ENCODE results near the gene VWC2L.
A peak's percentile ranks its signal among the peaks of the same experiment; 100 is the strongest.

Gene VWC2L

DNA sequence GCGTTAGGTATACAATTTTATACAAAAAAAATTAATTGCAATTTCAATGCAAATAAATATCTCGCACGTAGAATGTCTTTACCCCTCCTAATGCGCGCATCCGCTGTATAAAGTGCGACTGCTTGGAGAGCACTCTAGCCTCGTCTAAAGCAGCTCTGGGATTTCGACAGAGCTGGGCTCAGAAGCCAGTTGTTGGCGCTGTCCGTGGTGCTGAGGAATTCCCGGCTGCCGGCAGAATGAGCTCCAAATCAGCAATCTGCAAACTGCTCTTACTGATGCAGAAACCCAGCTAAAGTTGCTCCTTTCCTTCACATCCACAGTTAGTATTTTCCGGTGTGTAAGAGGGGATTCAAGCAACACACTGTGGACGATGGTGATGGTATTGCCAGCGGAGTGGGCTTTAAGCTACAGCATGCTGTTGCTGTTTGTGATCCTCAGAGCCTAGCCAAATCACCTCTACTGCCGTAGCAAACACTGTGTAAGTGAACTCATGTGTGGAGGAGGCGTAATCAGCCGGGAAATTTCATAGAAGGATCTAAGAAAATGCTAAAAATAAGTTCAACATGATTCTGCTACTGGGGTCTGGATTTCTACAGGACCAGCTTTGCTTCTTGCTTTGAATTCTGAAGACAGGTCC lies at the start of gene VWC2L:
Gene VWC2L (plus strand): TSS at position 137 of the 637 bp plus-strand sequence. CDS start 3,140 bp downstream, outside the sequence.
- peak; percentile 81 for DNase-seq

DNA sequence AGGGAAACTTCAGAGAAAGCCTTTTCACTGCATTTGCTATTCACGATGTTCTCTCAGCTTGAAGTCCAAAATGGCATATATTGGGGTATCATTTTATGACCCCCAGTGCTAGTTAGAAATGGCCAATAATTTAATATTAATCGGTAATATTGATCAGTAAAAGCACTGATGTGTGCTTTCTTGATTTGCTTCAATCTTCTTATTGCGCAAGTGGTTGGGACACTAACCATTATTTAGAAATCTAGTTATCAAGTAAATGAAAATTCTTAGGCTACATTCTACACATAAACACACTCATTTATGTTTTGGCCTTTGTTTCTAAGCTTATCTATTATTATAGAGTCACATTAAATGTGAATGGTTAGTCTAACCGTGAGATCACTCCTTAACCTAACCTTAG lies 49.7 kb upstream of the VWC2L start:
- no peak for DNase-seq

DNA sequence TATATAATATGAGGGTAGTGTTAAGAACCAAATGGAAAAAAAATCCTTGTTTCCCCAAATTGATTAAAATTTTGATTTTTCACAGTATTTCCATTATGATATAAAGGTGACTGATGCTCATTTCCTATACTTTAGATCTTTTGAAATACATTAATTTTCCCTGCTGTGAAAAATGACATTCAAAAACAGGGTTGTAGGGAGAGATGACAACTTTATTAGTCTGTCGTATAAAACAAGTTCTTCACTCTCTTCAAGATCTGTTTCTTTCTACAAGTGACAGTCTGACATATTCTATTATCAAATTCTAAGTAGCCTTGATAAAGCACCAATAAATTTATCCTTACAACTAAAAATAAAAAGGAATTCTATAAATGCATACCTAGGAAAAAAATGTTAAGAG lies 45.3 kb upstream of the VWC2L start:
- no peak for DNase-seq

DNA sequence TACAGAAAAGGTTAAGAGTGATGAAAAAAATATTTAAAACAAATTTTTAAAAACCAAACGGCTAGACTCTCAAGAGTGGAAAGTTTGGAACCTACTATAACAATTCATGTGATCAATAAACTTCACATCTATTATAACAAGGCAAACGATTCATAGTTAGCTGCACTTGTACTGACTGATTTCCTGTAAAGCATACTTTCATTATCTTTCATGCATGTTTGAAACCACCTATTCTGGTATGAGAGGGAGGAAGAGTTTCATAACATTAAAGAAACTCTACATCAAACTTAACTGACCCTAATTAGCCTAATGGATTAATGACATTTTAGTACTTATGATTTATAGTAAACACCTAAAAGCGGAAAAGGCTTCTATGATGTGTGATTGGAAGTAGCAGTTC lies 43.7 kb upstream of the VWC2L start:
- no peak for DNase-seq

DNA sequence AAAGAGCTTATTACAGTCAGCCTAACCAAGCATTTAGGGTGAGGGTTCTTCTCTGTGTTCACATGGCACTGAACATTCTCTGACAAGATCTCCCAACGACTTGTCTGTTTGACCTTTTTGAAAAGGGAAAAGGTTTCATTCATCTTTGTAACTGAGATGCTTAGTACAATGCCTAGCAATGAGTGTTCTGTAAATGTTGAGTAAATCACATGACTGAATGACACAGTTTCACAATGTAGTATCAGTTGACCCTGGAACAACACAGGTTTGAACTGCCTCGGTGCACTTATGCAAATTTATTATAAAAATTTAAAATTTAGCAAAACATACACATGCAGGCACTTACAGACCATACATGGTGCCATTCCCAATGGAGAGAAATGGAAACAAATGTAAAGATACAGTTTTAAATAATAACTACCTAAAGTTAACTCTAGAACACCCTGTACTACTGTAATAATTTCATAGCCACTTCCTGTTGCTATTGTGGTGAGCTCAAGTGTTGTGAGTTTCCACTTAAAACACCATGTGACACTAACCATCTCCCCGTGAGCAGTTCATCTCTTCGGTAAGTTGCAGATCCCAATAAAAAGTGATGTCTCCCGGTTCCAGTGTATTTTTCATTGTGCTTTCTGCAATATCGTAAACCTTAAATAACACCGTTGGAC lies 34.1 kb upstream of the VWC2L start:
- DNase-seq, result no peak

DNA sequence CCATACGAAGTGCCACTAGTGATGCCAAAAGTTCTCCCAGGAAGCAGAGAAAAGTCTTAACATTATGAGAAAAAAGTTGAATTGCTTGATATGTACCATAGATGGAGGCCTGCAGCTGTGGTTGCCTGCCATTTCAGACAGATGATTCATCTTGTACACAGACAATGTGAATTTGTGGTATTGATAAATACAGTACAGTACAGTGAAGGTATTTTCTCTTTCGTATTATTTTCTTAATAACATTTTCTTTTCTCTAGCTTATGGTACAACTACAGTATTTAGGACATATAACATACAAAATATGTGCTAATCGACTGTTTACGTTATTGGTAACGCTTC lies 33.6 kb upstream of the VWC2L start:
- DNase-seq, result no peak

DNA sequence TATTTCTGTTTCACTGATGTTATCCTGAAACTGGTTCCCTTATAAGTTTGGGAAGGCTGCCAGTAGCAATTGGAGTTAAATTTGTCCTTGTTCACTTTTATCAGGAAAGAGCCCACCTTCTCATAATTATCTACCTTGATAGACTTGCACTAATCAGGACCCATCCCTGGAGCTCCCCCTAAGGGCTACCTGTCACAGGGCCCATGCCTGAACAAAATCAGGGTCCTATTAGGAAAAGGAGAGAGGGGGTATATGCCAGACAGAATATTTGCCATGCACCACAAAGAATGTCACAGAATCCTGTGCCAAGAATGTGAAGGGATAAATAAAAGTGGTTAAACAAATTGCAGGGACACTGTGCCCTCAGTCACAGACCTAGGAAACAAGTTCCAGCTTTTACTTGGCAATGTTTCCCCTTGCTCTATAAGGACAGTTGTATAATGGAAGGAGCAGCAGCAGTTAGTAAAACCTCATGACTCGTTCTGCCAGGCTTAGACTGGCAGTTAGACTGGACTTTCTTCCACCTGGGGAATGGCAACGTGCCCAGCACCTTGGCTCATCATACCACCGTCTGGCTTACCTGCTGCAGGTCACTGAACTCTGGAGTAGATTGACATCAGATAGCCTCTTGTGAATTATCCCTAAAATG lies 32.3 kb upstream of the VWC2L start:
- DNase-seq, result no peak

DNA sequence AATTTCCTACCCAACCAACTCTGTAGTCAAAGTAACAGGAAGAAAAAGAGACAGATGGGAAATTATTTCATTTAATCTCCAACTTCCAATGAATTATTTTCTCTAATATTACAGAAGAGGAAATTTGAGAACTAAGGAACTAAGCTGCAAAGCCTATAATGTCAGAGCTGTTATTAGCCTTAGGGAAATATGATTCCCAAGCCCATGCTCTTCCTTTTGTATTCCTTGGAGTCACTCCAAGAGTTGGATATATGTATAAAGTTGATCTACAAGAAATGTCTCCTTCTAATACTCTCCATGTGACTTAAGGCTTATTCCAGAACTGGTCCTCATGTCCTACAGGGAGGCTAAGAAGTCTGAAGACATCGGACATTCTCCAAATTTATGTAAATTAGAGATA lies 31.6 kb upstream of the VWC2L start:
- no peak for DNase-seq

DNA sequence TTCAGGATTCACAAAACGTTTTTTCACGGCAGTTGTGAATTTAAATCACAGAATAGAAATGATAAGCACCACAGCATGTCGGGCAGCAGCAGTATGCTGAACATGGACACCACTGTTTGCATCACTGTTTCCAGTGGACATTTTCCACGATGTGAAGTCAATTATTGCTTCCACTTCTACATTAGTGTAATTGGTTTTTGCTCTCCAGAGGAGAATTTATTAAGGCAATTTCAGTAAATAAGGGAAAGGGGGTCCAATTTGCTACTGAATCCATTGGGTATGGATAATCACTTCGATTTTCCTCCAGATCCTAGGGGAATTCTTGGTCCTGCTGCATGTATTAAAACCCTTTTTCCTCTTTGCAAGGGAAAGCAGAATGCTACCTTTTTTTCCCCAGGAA lies 30.2 kb upstream of the VWC2L start:
- DNase-seq, result no peak

DNA sequence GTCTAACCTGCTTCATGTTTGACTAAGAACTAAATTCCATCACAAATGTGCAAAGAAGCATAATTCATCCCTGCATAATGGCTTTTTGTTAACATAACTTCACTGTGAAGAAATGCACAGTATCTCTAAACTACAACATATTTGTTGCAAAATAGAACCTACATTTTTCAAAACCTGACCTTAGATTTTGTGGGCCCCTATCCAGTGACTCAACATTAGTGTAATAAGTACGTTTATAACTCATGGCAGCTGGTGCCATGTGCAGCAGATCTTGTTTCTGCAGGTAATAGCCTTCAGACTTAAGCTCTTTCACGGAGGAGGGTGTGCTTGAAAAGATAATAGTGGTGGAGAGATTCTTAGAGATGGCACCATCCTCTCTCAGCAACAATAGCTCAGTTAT lies 28.6 kb upstream of the VWC2L start:
- no peak for DNase-seq

DNA sequence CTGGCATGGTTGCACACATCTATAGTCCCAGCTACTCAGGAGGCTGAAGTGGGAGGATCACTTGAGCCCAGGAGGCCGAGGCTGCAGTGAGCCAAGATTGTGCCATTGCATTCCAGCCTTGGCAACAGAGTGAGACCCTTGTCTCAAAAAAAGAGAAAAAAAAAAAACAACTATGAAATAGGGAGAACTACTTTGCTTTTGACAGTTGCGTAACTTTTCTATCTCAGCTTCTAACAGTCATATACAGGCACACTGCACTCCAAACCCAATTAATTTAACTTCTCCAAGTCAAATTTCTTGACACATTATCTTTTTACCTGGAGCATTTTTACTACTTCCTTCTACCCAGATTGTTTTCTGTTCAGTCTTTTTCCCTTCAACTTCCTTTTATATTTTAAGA lies 24.1 kb upstream of the VWC2L start:
- DNase-seq, result no peak

DNA sequence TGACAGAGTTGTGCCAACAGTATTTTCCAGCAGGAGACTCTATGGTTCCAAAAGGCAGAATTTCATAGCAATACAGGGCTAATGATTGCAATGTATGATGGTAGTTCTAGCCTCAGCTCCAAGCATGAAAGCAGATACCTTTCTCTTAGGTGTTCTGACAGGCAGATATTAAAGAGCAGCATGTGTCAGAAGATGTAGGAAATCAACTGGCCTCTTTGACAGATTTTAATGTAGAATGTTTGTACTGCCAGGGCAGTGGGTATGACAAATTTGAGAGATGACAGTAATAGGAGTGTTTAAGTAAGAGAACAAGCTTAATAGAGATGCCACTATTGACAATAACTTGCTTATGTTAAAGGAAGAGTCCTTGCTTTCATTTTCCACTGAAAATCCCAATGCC lies 21.5 kb upstream of the VWC2L start:
- DNase-seq, result no peak

DNA sequence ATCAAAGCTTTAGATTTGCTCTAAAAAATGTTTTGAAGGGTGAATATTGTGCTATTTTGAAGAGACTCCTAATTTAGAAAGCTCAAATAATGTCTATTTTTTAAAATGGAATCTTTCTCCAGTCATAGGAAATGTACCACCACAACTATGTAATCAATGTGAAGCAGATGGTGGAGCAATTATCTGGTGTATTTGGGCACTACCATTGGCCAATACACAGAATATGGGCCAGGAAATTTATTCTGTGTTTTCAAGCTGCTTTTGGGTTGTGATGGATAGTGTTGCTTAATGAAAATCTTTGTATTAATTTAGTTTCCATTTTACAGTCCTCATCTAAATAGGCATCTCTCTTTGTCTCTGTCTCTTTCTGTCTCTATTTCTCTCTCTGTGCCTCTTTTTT lies 17.1 kb upstream of the VWC2L start:
- no peak for DNase-seq

DNA sequence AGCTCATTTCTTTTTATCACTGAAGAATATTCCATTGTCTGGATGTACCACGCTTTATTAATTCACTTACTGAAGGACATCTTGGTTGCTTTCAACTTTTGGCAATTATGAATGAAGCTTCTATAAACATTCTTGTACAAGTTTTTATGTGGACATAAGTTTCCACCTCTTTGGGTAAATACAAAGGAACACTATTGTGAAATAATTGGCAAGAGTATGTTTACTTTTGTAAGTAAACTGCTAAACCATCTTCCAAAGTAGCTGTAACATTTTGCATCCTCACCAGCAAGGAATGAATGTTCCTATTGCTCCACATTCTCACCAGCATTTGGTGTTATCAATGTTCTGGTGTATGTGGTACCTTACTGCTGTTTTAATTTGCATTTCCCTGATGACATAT lies 15.8 kb upstream of the VWC2L start:
- no peak for DNase-seq

DNA sequence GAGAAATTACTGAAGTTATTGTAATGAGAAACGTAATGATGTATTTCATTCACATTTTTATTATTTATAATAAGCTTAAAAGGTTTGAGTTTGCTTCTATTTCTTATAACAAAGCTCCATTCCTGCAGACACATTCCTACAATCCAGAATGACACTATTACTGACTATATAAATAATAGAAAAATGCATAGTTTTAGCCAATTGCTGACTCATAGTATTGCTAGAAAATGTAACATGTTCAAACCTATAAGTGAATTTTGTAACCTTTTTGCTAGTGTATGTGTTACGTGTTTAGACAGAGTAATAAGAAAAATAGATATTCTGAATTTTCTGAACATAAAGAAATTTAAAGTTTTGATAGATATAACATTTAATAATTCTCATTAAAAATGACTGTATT lies 9.3 kb upstream of the VWC2L start:
- no peak for DNase-seq

DNA sequence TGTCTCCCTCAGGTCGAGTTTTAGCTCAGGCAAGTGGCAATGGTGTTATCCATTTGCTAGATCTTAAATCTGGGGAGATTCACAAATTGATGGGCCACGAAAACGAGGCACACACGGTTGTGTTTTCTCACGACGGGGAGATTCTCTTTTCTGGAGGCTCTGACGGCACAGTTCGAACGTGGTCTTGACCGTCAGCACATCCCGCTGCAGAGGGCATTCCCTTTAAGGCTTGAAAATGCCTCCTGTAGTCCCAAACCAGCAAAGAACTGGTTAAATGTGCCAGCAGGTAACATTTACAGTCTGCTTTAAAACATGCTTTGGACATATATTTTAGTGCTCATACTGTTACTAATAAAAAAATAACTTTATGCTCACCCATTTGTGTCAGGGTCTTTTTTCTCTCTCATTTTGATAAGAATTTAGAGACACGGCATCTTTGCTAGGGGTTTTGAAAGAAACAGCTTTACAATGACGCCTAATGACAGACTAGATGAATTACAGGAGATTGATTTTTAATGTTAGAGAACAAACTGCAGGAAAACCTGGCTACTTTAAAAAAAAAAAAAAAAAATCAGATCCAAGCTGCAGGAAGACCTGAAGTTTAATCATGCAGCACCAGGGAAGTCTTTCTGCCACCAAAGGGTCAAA lies 602 bp upstream of the VWC2L start:
- no peak for DNase-seq

DNA sequence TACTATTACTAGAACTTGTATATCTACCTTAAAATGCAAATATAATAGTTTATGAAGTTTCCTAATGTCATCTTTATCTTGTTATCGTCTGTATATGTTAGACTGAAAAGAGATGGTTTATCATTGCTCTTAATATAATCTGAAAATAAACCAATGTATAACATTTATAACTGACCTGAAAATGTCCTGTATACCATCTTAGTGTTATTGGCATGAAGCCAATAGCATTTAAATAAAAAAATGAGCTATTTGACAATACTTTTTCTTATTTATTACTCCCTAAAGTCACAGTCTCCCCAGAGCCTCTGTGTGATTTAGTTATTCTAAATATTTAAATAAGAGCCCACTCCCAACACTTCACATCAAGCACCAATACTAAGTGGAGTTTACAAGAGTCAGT lies 1.8 kb downstream of the VWC2L start:
- DNase-seq, result no peak

DNA sequence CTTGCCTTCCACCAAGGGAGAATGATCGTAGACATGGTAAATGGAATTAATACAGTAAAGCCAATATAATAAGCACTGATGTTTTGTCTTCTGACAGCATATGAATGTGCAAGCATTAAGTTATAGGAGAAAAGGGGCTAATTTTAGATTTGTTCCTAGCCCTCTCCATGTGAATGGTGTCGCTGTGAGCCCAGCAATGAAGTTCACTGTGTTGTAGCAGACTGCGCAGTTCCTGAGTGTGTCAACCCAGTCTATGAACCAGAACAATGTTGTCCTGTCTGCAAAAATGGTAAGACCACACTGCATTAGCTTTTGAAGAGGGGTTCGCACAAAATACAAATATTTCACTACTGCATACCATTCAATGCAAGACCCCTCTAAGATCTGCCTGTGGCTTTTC lies 25.6 kb downstream of the VWC2L start:
- DNase-seq, result no peak

DNA sequence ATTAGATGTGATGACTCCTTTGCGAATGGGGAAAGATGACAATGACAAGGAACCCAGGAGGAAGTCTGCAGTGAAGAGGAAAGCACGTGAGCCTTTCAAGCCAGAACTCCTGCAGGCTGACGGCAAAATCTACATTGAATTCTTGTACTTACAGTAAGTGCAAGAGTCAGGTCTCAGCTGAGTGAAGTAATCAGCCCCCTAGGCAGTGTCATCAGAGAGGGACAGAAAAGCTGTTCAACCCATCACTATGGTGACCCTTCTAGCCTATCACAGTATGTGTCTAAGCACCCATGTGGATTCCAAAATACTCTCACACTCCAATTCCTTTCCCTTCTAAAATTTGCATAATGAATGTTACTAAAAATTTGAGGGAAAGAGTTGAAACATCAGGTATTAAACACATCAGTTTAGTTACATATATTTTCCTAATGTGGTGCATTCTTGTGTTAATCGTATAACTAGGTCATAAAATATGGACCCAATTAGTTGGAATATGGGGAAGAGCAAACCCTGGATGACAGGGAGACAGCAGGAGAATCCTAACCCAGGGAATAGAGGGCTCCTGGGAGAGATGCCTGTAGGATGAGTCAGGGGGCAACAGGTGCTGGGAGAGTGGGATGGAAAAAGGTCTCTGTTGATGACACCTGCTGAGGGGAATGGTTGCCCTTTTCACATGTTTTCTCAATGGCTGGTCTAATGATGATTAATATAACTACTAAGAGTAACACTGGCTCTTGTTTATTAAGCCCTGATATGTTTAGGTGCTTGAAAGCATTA lies 39.5 kb downstream of the VWC2L start:
- no peak for DNase-seq

DNA sequence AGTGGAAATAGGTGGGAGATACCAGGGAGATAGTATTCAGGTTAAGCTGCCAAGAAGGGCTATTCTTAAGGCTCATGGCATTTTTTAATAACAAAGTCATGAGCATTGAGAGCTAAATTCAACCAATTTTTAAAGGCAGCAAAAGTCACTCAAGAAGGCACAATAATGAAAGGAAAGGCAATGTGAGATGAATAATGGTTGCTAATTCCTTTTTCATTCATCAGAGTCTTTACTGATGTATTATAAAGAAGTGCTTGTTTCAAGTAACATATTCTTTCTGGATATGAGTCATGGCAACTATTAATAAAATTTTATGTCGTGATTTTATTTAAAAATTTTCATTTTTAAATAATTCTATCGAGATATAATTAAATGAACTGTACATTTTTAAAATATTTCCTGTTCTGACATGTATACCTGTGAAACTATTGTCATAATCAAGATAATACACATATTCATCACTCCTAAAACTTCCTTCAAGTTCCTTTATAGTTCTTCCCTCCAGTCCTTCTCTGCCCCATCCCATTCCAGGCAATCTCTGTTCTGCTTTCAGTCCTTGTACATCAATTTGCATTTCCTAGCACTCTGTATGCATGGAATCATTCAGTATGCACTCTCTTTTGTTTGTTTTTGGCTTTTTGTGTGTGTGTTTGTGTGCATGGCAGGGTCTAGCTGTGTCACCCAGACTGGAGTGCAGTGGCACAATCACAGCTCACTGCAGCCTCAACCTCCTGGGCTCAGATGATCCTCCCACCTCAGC lies 40.8 kb downstream of the VWC2L start:
- DNase-seq, result no peak

DNA sequence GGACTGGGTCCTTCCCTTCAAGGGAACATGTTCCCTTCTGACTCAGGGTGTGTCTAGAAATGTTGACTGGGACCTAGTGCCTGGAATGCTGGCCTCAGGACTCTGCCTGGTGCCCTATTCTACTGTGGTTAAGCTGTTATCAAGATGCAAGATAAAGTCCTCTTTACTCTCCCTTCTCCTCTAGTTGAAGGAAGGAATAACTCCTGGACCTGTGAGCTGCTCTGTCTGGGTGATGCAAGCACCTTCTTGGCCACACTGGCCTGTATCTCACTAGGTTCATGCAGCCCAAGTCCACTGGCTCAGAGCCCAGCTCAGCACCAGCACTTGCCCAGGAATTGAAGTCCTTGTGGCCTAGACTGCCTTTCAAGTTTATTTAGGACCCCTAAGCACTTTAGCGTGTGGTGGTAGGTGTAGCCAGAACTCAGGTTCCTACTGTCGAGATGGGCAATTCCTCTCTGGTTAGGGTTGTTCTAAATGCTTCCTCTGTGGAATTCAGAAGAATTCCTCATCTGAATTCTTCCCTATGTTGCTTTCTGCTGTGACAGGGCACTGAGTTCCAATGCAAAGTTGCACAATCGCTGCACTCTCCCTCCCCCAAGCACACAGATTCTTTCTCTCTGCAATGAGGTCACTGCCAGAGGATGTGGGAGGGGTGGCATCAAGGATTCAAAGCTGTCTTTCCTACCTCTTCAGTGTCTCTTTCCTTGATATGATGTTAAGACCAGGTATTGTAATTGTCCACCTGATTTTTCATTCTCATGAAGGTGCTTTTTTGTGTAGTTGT lies 54.7 kb downstream of the VWC2L start:
- DNase-seq, result no peak

DNA sequence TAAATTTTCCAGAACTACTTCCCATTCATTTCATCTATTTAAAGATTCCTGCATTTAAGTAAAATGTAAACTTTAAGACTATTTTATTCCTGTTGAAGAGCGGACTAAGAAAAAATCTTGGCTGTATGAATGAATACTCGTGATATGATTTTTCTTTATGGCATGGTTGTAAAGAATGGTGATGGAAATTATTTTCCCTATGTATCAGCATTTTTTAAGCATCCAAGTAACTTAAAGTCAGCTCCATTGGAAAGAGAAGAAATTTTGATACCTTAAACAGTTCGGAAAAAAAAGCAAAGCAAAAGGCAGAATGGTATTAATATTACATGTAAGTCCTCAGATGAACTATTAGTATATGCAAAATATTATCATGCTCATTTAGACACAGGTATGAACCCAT lies 58.9 kb downstream of the VWC2L start:
- no peak for DNase-seq

Measured in left hindlimb (tissue), 1 donor.